Stomach smooth muscle (tissue), 2 donors: ENCODE data around the gene SLC51B.
"Not testable (repeated sequence)": the region's sequence is repeated elsewhere in the genome, so short reads cannot be mapped to it uniquely, and the experiment has no call there.

Source experiments
- H3K27ac ChIP-seq: one replicate; pipeline ENCODE4 v1.7.0; 2013; ENCODE audit warnings: mild to moderate bottlenecking, low read length, inconsistent platforms
- H3K27me3 ChIP-seq, 2 donors: one replicate each; pipeline ENCODE4 v1.7.0; 2013; ENCODE audit warnings: low read length in 2 of 2; ENCODE audit not compliant: insufficient read depth in 2 of 2, control insufficient read depth in 1 of 2
- H3K36me3 ChIP-seq, 2 donors: one replicate each; pipeline ENCODE4 v1.7.0; 2013; ENCODE audit warnings: low read length in 2 of 2; ENCODE audit not compliant: control insufficient read depth in 2 of 2, insufficient read depth in 2 of 2
- H3K4me1 ChIP-seq: one replicate; pipeline ENCODE4 v1.7.0; 2013; ENCODE audit warnings: low read length; ENCODE audit not compliant: control insufficient read depth, insufficient read depth
- H3K4me3 ChIP-seq, 2 donors: one replicate each; pipeline ENCODE4 v1.7.0; 2013; ENCODE audit warnings: low read length in 2 of 2
- H3K9ac ChIP-seq, 2 donors: one replicate each; pipeline ENCODE4 v1.7.0; 2013; ENCODE audit warnings: low read length in 2 of 2, mild to moderate bottlenecking in 1 of 2
- H3K9me3 ChIP-seq, 2 donors: one replicate each; pipeline ENCODE4 v1.7.0; 2013; ENCODE audit warnings: low read length in 2 of 2; ENCODE audit not compliant: control insufficient read depth in 2 of 2
- donor health status: healthy.
- donor health status: Pancreatic carcinoma.

The SLC51B gene

DNA sequence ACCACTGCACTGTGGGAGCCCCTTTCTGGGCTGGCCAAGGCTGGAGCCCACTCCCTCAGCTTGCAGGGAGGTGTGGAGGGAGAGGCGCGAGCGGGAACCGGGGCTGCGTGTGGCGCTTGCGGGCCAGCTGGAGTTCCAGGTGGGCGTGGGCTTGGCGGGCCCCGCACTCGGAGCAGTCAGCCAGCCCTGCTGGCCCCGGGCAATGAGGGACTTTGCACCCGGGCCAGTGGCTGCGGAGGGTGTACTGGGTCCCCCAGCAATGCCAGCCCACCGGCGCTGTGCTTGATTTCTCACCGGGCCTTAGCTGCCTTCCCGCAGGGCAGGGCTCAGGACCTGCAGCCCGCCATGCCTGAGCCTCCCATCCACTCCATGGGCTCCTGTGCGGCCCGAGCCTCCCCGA, 29.8 kb downstream of the SLC51B start:
- H3K9ac ChIP-seq, result not testable (repeated sequence)
- peaks cover 35% of the 10 kb centered on the region for H3K4me1 ChIP-seq

DNA sequence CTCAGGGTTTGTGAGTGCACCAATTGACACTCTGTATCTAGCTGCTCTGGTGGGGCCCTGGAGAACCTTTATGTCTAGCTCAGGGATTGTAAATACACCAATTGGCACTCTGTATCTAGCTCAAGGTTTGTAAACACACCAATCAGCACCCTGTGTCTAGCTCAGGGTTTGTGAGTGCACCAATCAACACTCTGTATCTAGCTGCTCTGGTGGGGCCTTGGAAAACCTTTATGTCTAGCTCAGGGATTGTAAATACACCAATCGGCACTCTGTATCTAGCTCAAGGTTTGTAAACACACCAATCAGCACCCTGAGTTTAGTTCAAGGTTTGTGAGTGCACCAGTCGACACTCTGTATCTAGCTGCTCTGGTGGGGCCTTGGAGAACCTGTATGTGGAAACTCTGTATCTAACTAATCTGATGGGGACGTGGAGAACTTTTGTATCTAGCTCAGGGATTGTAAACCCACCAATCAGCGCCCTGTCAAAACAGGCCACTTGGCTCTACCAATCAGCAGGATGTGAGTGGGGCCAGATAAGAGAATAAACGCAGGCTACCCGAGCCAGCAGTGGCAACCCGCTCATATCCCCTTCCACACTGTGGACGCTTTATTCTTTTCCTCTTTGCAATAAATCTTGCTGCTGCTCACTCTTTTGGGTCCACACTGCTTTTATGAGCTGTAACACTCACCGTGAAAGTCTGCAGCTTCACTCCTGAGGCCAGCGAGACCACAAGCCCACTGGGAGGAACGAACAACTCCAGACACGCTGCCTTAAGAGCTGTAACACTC, 30.6 kb downstream of the SLC51B start:
- not testable (repeated sequence) for H3K36me3 ChIP-seq, H3K9ac ChIP-seq, H3K27ac ChIP-seq, H3K4me3 ChIP-seq, H3K9me3 ChIP-seq
- Histone ChIP-seq H3K27me3 (peaks cover 3 to 19% of the 10 kb centered on the region in 2 donors), H3K4me1 (peaks cover 27% of the 10 kb centered on the region)

More for the DNA sequence above, 29.8 kb downstream of the SLC51B start:
- H3K4me3 ChIP-seq, H3K27ac ChIP-seq, H3K36me3 ChIP-seq, H3K9me3 ChIP-seq: not testable (repeated sequence)
- peaks cover 3 to 19% of the 10 kb centered on the region in 2 donors for H3K27me3 ChIP-seq

DNA sequence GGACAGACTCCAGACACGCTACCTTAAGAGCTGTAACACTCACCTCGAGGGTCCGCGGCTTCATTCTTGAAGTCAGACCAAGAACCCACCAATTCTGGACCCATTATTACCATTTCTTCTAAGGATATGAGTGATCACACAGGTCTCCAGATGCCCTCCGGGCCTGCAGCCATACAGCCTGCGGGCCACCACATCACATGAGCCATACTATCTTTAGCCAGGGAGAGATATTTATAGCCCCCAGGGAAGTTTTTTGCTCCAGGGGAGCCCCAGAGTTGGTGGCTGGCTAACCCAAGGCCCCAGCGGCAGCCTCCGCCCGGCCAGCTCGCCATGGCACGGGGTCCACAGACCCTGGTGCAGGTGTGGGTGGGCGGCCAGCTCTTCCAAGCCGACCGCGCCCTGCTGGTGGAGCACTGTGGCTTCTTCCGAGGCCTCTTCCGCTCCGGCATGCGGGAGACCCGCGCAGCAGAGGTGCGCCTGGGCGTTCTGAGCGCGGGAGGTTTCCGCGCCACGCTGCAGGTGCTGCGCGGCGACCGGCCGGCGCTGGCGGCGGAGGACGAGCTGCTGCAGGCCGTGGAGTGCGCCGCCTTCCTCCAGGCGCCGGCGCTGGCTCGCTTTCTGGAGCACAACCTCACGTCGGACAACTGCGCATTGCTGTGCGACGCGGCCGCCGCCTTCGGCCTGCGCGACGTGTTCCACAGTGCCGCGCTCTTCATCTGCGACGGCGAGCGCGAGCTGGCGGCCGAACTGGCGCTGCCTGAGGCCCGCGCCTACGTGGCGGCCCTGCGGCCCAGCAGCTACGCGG, 31.5 kb downstream of the SLC51B start, which contains the start of gene KBTBD13:
Gene KBTBD13, plus strand, starts transcription at position 261 of the 805 bp plus-strand sequence. Its CDS starts 70 bp downstream, at position 331.
- H3K27me3 ChIP-seq, result peaks cover 3 to 19% of the 10 kb centered on the region in 2 donors
- no peak within 1 kb of the TSS for H3K27ac ChIP-seq
- peaks cover 22% of the 10 kb centered on the region for H3K4me1 ChIP-seq
- no peaks in the 10 kb centered on the region for H3K36me3 ChIP-seq
- H3K4me3 ChIP-seq, result peak within 1 kb of the TSS in 1 of 2 donors; percentile 22
- H3K9me3 ChIP-seq, result no peaks in the 10 kb centered on the region
- no peak within 1 kb of the TSS for H3K9ac ChIP-seq

- H3K4me3 ChIP-seq, result peak overlapping the region in 1 of 2 donors; percentile 22
- H3K27ac ChIP-seq, result no peak overlapping the region
- no peaks in the 10 kb centered on the region for H3K9me3 ChIP-seq
- H3K36me3 ChIP-seq, result no peaks in the 10 kb centered on the region
- H3K9ac ChIP-seq, result no peak overlapping the region
- peaks cover 3 to 19% of the 10 kb centered on the region in 2 donors for H3K27me3 ChIP-seq
- H3K4me1 ChIP-seq, result peaks cover 20% of the 10 kb centered on the region
These were observed 32.2 kb downstream of the SLC51B start for GRCh38 chr15:65077291-65077980.

DNA sequence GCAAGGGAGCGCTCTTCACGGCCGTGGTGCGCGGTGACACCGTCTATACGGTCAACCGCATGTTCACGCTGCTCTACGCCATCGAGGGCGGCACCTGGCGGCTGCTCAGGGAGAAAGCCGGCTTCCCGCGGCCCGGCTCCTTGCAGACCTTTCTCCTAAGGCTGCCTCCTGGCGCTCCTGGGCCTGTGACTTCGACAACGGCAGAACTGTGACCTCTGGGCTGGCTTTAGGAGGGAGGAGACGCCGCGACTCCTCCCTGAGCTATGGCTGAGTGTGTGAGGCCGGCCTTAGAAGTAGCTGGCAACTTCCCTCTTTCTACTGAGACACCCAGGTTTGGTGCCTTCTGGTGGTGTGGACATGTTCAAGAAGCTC, 32.8 kb downstream of the SLC51B start:
- Histone ChIP-seq H3K36me3 (no peaks in the 10 kb centered on the region), H3K27ac (no peak overlapping the region), H3K9ac (no peak overlapping the region), H3K4me1 (peaks cover 23% of the 10 kb centered on the region), H3K9me3 (no peaks in the 10 kb centered on the region), H3K4me3 (peak overlapping the region in 1 of 2 donors; percentile 22), H3K27me3 (peaks cover 3 to 19% of the 10 kb centered on the region in 2 donors)

DNA sequence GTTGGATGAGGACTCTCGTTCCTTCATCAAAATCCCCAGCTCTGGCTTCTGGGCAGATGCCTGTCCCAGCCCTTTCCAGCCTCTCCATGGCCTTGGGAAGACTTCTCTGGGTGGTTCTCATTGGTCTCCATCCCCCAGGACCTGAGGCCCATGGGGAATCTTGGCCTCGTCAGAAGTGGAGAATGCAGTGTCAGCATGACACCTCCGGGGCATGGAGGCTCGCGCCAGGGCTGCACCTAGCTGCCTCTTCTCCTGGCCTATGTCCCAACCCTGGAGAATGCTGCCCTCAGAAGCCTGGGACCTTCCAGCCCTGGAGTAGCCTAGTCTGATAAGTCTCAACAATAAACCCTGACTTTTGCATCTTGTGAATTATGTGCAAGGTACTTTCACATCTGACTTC, 34.4 kb downstream of the SLC51B start:
- H3K4me1 ChIP-seq, result peaks cover 36% of the 10 kb centered on the region

DNA sequence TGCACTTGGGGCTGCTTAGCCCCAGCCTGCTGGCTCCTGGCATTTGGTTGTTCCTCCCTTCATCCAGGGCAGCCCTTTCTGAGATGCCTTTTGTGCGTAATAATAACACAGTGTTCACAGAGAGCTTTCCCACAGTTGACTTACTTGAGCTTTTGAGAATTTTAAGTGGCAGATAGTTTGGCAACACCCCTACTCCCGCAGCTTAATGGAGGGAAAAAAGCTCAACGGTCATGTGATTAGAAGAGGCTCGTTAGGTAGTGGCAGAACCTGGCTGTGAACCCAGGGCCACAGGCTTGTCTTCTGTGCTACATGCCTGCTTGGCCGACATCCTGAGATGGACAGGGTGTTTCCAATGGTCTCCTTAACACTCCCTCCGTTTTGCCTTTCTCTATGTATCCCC, 36.1 kb downstream of the SLC51B start:
- no peak overlapping the region for H3K27ac ChIP-seq
- peaks cover 53% of the 10 kb centered on the region for H3K4me1 ChIP-seq

More for the DNA sequence above, 34.4 kb downstream of the SLC51B start:
- H3K27me3 ChIP-seq, result peaks cover 3 to 19% of the 10 kb centered on the region in 2 donors
- no peak overlapping the region for H3K9ac ChIP-seq
- no peaks in the 10 kb centered on the region for H3K9me3 ChIP-seq
- H3K4me3 ChIP-seq, result no peak overlapping the region
- H3K27ac ChIP-seq, result no peak overlapping the region
- H3K36me3 ChIP-seq, result no peaks in the 10 kb centered on the region

GRCh38 chr15:65081758-65082157, 36.6 kb downstream of the SLC51B start:
- Histone ChIP-seq H3K36me3 (no peaks in the 10 kb centered on the region), H3K9ac (no peak overlapping the region), H3K27me3 (peaks cover 3 to 15% of the 10 kb centered on the region in 2 donors), H3K27ac (no peak overlapping the region), H3K4me1 (peaks cover 58% of the 10 kb centered on the region), H3K9me3 (no peaks in the 10 kb centered on the region), H3K4me3 (no peak overlapping the region)

More for the DNA sequence above, 36.1 kb downstream of the SLC51B start:
- no peaks in the 10 kb centered on the region for H3K9me3 ChIP-seq
- H3K36me3 ChIP-seq, result no peaks in the 10 kb centered on the region
- peaks cover 3 to 19% of the 10 kb centered on the region in 2 donors for H3K27me3 ChIP-seq
- H3K9ac ChIP-seq, result no peak overlapping the region
- H3K4me3 ChIP-seq, result no peak overlapping the region

DNA sequence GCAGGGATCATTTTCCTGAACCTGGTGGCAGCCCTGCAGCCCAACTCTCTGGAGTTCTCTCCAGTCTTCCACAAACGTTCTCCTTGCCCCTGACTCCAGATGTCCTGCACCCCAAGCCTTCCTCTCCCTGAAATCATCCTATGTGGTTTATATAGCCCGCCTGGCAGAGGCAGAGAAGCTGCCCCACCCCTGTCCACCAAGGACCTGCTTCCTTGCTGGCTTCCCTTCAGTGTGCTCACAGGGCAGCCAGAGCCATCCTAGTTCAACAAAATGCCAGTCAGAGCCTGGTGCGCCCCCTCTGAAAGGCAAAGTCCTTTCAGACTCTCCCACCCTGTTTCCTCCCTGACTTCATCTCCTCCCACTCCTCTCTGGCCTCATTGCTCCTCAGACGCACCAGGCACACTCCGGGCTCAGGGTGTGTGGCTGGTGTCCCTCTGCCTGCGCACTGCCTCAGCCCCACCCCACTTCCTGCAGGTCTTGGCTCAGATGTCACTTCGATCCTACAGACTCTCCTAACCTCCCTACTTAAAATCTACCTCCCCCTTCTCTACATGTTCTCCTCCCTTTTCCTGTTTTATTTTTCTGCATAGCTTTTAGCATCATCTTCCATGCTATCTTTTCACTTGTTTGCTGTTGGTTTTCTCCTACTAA, 37.2 kb downstream of the SLC51B start:
- Histone ChIP-seq H3K27ac (no peak overlapping the region), H3K9ac (no peak overlapping the region), H3K36me3 (no peaks in the 10 kb centered on the region), H3K4me3 (peak overlapping the region in 1 of 2 donors; percentile 8), H3K9me3 (no peaks in the 10 kb centered on the region), H3K4me1 (peaks cover 64% of the 10 kb centered on the region), H3K27me3 (peaks cover 3 to 8% of the 10 kb centered on the region in 2 donors)

GRCh38 chr15:65083262-65083701, 38.1 kb downstream of the SLC51B start:
- H3K4me3 ChIP-seq, result no peak overlapping the region
- H3K4me1 ChIP-seq, result peaks cover 64% of the 10 kb centered on the region
- H3K27ac ChIP-seq, result peak overlapping the region; percentile 18
- no peaks in the 10 kb centered on the region for H3K9me3 ChIP-seq
- H3K9ac ChIP-seq, result no peak overlapping the region
- H3K27me3 ChIP-seq, result peaks cover under 1 to 3% of the 10 kb centered on the region in 2 donors
- H3K36me3 ChIP-seq, result no peaks in the 10 kb centered on the region
